ENCODE results near the gene WDR81.

DNA sequence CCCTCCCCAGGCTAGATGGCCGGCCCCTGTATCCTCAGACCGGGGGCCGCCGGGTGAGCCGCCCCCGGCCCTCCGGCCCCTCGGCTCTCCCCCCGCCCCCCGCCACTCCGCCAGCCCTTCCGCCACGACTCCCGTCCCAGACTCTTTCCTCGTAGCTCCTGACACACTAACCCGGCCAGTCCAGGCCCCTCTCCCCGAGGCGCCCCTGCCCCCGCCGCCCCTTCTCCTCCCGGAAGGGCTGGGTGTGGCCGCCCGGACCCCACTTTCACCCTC, 8.8 kb upstream of the WDR81 start:
- TF ChIP-seq BACH2 (CRISPR knock-in tag; IDR thresholded peaks at IDR 0.05; ENCODE audit: borderline replicate concordance), result no peak
- TF ChIP-seq, protein P1, sequence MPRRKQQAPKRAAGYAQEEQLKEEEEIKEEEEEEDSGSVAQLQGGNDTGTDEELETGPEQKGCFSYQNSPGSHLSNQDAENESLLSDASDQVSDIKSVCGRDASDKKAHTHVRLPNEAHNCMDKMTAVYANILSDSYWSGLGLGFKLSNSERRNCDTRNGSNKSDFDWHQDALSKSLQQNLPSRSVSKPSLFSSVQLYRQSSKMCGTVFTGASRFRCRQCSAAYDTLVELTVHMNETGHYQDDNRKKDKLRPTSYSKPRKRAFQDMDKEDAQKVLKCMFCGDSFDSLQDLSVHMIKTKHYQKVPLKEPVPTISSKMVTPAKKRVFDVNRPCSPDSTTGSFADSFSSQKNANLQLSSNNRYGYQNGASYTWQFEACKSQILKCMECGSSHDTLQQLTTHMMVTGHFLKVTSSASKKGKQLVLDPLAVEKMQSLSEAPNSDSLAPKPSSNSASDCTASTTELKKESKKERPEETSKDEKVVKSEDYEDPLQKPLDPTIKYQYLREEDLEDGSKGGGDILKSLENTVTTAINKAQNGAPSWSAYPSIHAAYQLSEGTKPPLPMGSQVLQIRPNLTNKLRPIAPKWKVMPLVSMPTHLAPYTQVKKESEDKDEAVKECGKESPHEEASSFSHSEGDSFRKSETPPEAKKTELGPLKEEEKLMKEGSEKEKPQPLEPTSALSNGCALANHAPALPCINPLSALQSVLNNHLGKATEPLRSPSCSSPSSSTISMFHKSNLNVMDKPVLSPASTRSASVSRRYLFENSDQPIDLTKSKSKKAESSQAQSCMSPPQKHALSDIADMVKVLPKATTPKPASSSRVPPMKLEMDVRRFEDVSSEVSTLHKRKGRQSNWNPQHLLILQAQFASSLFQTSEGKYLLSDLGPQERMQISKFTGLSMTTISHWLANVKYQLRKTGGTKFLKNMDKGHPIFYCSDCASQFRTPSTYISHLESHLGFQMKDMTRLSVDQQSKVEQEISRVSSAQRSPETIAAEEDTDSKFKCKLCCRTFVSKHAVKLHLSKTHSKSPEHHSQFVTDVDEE (CRISPR knock-in tag; IDR thresholded peaks at IDR 0.05), result no peak
- TF ChIP-seq ZNF565 (CRISPR knock-in tag; conservative IDR thresholded peaks at IDR 0.05; ENCODE audit: low read depth), result no peak
- TF ChIP-seq, protein P2, sequence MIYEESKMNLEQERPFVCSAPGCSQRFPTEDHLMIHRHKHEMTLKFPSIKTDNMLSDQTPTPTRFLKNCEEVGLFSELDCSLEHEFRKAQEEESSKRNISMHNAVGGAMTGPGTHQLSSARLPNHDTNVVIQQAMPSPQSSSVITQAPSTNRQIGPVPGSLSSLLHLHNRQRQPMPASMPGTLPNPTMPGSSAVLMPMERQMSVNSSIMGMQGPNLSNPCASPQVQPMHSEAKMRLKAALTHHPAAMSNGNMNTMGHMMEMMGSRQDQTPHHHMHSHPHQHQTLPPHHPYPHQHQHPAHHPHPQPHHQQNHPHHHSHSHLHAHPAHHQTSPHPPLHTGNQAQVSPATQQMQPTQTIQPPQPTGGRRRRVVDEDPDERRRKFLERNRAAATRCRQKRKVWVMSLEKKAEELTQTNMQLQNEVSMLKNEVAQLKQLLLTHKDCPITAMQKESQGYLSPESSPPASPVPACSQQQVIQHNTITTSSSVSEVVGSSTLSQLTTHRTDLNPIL (CRISPR knock-in tag; IDR thresholded peaks at IDR 0.05; ENCODE audit: low read depth), result no peak
- TF ChIP-seq, protein P3, sequence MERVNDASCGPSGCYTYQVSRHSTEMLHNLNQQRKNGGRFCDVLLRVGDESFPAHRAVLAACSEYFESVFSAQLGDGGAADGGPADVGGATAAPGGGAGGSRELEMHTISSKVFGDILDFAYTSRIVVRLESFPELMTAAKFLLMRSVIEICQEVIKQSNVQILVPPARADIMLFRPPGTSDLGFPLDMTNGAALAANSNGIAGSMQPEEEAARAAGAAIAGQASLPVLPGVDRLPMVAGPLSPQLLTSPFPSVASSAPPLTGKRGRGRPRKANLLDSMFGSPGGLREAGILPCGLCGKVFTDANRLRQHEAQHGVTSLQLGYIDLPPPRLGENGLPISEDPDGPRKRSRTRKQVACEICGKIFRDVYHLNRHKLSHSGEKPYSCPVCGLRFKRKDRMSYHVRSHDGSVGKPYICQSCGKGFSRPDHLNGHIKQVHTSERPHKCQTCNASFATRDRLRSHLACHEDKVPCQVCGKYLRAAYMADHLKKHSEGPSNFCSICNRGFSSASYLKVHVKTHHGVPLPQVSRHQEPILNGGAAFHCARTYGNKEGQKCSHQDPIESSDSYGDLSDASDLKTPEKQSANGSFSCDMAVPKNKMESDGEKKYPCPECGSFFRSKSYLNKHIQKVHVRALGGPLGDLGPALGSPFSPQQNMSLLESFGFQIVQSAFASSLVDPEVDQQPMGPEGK (CRISPR knock-in tag; IDR thresholded peaks at IDR 0.05; ENCODE audit: borderline replicate concordance), result no peak

Measured in SK-N-SH treated with all-trans-retinoic acid at 6 μM for 48 hours (cell line).